HEK293 (cell line): Measurements from ENCODE around the gene COQ10A.

Source experiments
- EGR2 ChIP-seq: fragments of 450-650 bp; formaldehyde crosslinking; IDR thresholded peaks from 2 replicates; pipeline ENCODE4 v1.5.1; 2016; ENCODE audit warnings: low read depth, missing biosample characterization, missing genetic modification characterization
- ELK4 ChIP-seq: IDR thresholded peaks from 2 replicates; pipeline ENCODE4 v1.6.1; 2011; ENCODE audit warnings: mild to moderate bottlenecking, low read depth, low read length, borderline replicate concordance
- HOXA7 ChIP-seq: sonication (generic); formaldehyde crosslinking; IDR thresholded peaks from 2 replicates; pipeline ENCODE4 v1.8.1; 2022; ENCODE audit warnings: missing genetic modification reagents, borderline replicate concordance
- IKZF3 ChIP-seq: fragments of 450-650 bp; IDR thresholded peaks from 2 replicates; pipeline ENCODE4 v1.5.0; 2018; ENCODE audit warnings: missing biosample characterization, mild to moderate bottlenecking, missing genetic modification characterization, moderate library complexity
- PBX3 ChIP-seq: sonication (generic); formaldehyde crosslinking; IDR thresholded peaks from 2 replicates; pipeline ENCODE4 v1.8.1; 2022; ENCODE audit warnings: mild to moderate bottlenecking, moderate library complexity, missing genetic modification reagents
- PRDM10 ChIP-seq: fragments of 450-650 bp; formaldehyde crosslinking; IDR thresholded peaks from 2 replicates; pipeline ENCODE4 v1.5.1; 2016; ENCODE audit warnings: missing biosample characterization, missing genetic modification characterization
- REPIN1 ChIP-seq: fragments of 450-650 bp; formaldehyde crosslinking; IDR thresholded peaks from 2 replicates; pipeline ENCODE4 v1.5.1; 2017; ENCODE audit warnings: missing biosample characterization, missing genetic modification characterization, low read depth
- TCF7L2 ChIP-seq: IDR thresholded peaks from 2 replicates; pipeline ENCODE4 v1.6.1; 2011; ENCODE audit warnings: low read depth, mild to moderate bottlenecking, inconsistent platforms, low read length, moderate library complexity, borderline replicate concordance
- ZBTB26 ChIP-seq: fragments of 450-650 bp; formaldehyde crosslinking; optimal IDR thresholded peaks from 2 replicates; pipeline ENCODE3; 2016; ENCODE audit warnings: missing biosample characterization, mild to moderate bottlenecking, missing genetic modification characterization
- ZEB2 ChIP-seq: fragments of 450-650 bp; formaldehyde crosslinking; IDR thresholded peaks from 2 replicates; pipeline ENCODE4 v1.5.1; 2016; ENCODE audit warnings: missing biosample characterization, missing genetic modification characterization
- ZFP37 ChIP-seq: fragments of 450-650 bp; formaldehyde crosslinking; IDR thresholded peaks from 2 replicates; pipeline ENCODE4 v1.5.1; 2016; ENCODE audit warnings: missing biosample characterization, missing genetic modification characterization
- ZNF121 ChIP-seq: fragments of 450-650 bp; formaldehyde crosslinking; IDR thresholded peaks from 2 replicates; pipeline ENCODE4 v1.5.1; 2016; ENCODE audit warnings: missing biosample characterization, missing genetic modification characterization
- ZNF138 ChIP-seq: fragments of 450-650 bp; formaldehyde crosslinking; IDR thresholded peaks from 2 replicates; pipeline ENCODE4 v1.5.1; 2016; ENCODE audit warnings: missing biosample characterization, missing genetic modification characterization, borderline replicate concordance
- ZNF174 ChIP-seq: fragments of 450-650 bp; formaldehyde crosslinking; IDR thresholded peaks from 2 replicates; pipeline ENCODE4 v1.5.0; 2017; ENCODE audit warnings: missing biosample characterization, mild to moderate bottlenecking, missing genetic modification characterization
- ZNF184 ChIP-seq: fragments of 450-650 bp; IDR thresholded peaks from 2 replicates; pipeline ENCODE4 v1.5.1; 2018; ENCODE audit warnings: missing biosample characterization, mild to moderate bottlenecking, missing genetic modification characterization
- ZNF19 ChIP-seq: fragments of 450-650 bp; formaldehyde crosslinking; IDR thresholded peaks from 2 replicates; pipeline ENCODE4; 2016; ENCODE audit warnings: missing biosample characterization, missing genetic modification characterization, low read depth
- ZNF202 ChIP-seq: fragments of 450-650 bp; formaldehyde crosslinking; IDR thresholded peaks from 2 replicates; pipeline ENCODE4 v1.5.1; 2016; ENCODE audit warnings: missing biosample characterization, missing genetic modification characterization, borderline replicate concordance
- ZNF223 ChIP-seq: fragments of 450-650 bp; formaldehyde crosslinking; IDR thresholded peaks from 2 replicates; pipeline ENCODE4 v1.5.1; 2016; ENCODE audit warnings: missing biosample characterization, missing genetic modification characterization
- ZNF37A ChIP-seq: fragments of 450-650 bp; IDR thresholded peaks from 2 replicates; pipeline ENCODE4 v1.5.1; 2018; ENCODE audit warnings: missing biosample characterization, missing genetic modification characterization
- ZNF423 ChIP-seq: fragments of 450-650 bp; formaldehyde crosslinking; IDR thresholded peaks from 2 replicates; pipeline ENCODE4 v1.5.1; 2016; ENCODE audit warnings: missing biosample characterization, missing genetic modification characterization
- ZNF501 ChIP-seq: fragments of 450-650 bp; formaldehyde crosslinking; IDR thresholded peaks from 2 replicates; pipeline ENCODE4 v1.5.1; 2016; ENCODE audit warnings: missing biosample characterization, missing genetic modification characterization
- ZNF558 ChIP-seq: fragments of 450-650 bp; formaldehyde crosslinking; IDR thresholded peaks from 2 replicates; pipeline ENCODE4 v1.5.1; 2016; ENCODE audit warnings: missing biosample characterization, missing genetic modification characterization
- ZNF596 ChIP-seq: fragments of 450-650 bp; IDR thresholded peaks from 2 replicates; pipeline ENCODE4 v1.5.0; 2018; ENCODE audit warnings: missing biosample characterization, mild to moderate bottlenecking, missing genetic modification characterization, moderate library complexity
- ZNF610 ChIP-seq: fragments of 450-650 bp; formaldehyde crosslinking; IDR thresholded peaks from 2 replicates; pipeline ENCODE4 v1.5.1; 2016; ENCODE audit warnings: missing biosample characterization, missing genetic modification characterization, borderline replicate concordance
- ZNF623 ChIP-seq: fragments of 450-650 bp; formaldehyde crosslinking; IDR thresholded peaks from 2 replicates; pipeline ENCODE4 v1.5.1; 2016; ENCODE audit warnings: missing biosample characterization, missing genetic modification characterization
- ZNF660 ChIP-seq: fragments of 450-650 bp; IDR thresholded peaks from 2 replicates; pipeline ENCODE4 v1.5.1; 2018; ENCODE audit warnings: missing biosample characterization, mild to moderate bottlenecking, missing genetic modification characterization
- ZNF670 ChIP-seq: fragments of 450-650 bp; formaldehyde crosslinking; IDR thresholded peaks from 2 replicates; pipeline ENCODE4 v1.5.1; 2016; ENCODE audit warnings: missing biosample characterization, missing genetic modification characterization, low read depth
- ZNF677 ChIP-seq: fragments of 450-650 bp; IDR thresholded peaks from 2 replicates; pipeline ENCODE4 v1.5.0; 2018; ENCODE audit warnings: missing biosample characterization, mild to moderate bottlenecking, missing genetic modification characterization, moderate library complexity
- ZNF692 ChIP-seq: fragments of 450-650 bp; formaldehyde crosslinking; IDR thresholded peaks from 2 replicates; pipeline ENCODE4 v1.5.1; 2016; ENCODE audit warnings: missing biosample characterization, missing genetic modification characterization
- ZNF747 ChIP-seq: fragments of 450-650 bp; formaldehyde crosslinking; IDR thresholded peaks from 2 replicates; pipeline ENCODE4 v1.5.1; 2016; ENCODE audit warnings: missing biosample characterization, missing genetic modification characterization
- ZNF76 ChIP-seq: fragments of 450-650 bp; formaldehyde crosslinking; IDR thresholded peaks from 2 replicates; pipeline ENCODE4; 2016; ENCODE audit warnings: low read depth, missing biosample characterization, missing genetic modification characterization, borderline replicate concordance
- ZXDB ChIP-seq: fragments of 450-650 bp; formaldehyde crosslinking; IDR thresholded peaks from 2 replicates; pipeline ENCODE4 v1.5.1; 2016; ENCODE audit warnings: missing biosample characterization, missing genetic modification characterization

Gene COQ10A

GRCh38 chr12:56224102-56224701 is 42.5 kb upstream of the COQ10A start, which contains the start of gene NABP2 (continued):
- no peak for TF ChIP-seq ZNF19
- no peak for TF ChIP-seq TCF7L2
- TF ChIP-seq ZNF202 (tag by site-specific recombination), result no peak
- no peak for TF ChIP-seq ZNF596
- no peak for TF ChIP-seq HOXA7 (CRISPR knock-in tag)
- TF ChIP-seq ZNF747, result no peak
- TF ChIP-seq ZFP37, result 0 out of 2 replicates have a peak, but pooled peaks have one; percentile 41
- TF ChIP-seq ZNF76 (tag by site-specific recombination), result no peak; the same call in 1 of the 2 replicates
- TF ChIP-seq ZNF623 (tag by site-specific recombination), result no peak
- no peak for TF ChIP-seq ZNF121
- TF ChIP-seq REPIN1 (tag by site-specific recombination), result no peak
- TF ChIP-seq ZNF184, result no peak
- peak; percentile 92 for TF ChIP-seq ZEB2 (tag by site-specific recombination)
- no peak for TF ChIP-seq ZNF138 (tag by site-specific recombination)
- TF ChIP-seq ZXDB, result peak; percentile 93
- TF ChIP-seq ZNF423 (tag by site-specific recombination), result no peak
- TF ChIP-seq ZNF174 (tag by site-specific recombination), result no peak
- TF ChIP-seq ZNF677, result no peak
- no peak for TF ChIP-seq ZNF670 (tag by site-specific recombination)
- TF ChIP-seq IKZF3, result peak; percentile 99
- peak; percentile 78; the same call in 1 of the 2 replicates for TF ChIP-seq ELK4
- 0 out of 2 replicates have a peak, but pooled peaks have one; percentile 56 for TF ChIP-seq PBX3 (CRISPR knock-in tag)
- TF ChIP-seq EGR2 (tag by site-specific recombination), result peak; percentile 36; the same call in 1 of the 2 replicates
- TF ChIP-seq PRDM10 (tag by site-specific recombination), result peak; percentile 78
- peak; percentile 41; the same call in 1 of the 2 replicates for TF ChIP-seq ZNF692
- TF ChIP-seq ZNF223 (tag by site-specific recombination), result no peak
- peak; percentile 87 for TF ChIP-seq ZBTB26 (tag by site-specific recombination)
- no peak for TF ChIP-seq ZNF610 (tag by site-specific recombination)
- peak; percentile 77; the same call in 1 of the 2 replicates for TF ChIP-seq ZNF660 (tag by site-specific recombination)
- peak; percentile 71; the same call in 1 of the 2 replicates for TF ChIP-seq ZNF501 (tag by site-specific recombination)
- TF ChIP-seq ZNF558 (tag by site-specific recombination), result no peak
- no peak for TF ChIP-seq ZNF37A (tag by site-specific recombination)
